Subcutaneous abdominal adipose tissue (tissue), 5 donors: ENCODE data around the gene ZNF777.
A peak's percentile ranks its signal among the peaks of the same experiment; 100 is the strongest.
"Not testable (repeated sequence)": the region's sequence is repeated elsewhere in the genome, so short reads cannot be mapped to it uniquely, and the experiment has no call there.

ENCODE experiments used
- H3K27ac ChIP-seq: one replicate; pipeline ENCODE4 v1.7.0; 2013; ENCODE audit warnings: low read depth, mild to moderate bottlenecking, inconsistent platforms, low read length, moderate library complexity
- H3K27me3 ChIP-seq, 5 donors: one replicate each; pipeline ENCODE4 v1.7.0; 2013; ENCODE audit warnings: low read length in 5 of 5, inconsistent platforms in 1 of 5; ENCODE audit not compliant: control insufficient read depth in 5 of 5, insufficient read depth in 4 of 5
- H3K36me3 ChIP-seq, 5 donors: one replicate each; pipeline ENCODE4 v1.7.0; 2013; ENCODE audit warnings: low read length in 5 of 5; ENCODE audit not compliant: control insufficient read depth in 5 of 5, insufficient read depth in 5 of 5
- H3K4me1 ChIP-seq, 5 donors: one replicate each; pipeline ENCODE4 v1.7.0; 2013; ENCODE audit warnings: low read length in 5 of 5, mild to moderate bottlenecking in 3 of 5, moderate library complexity in 1 of 5; ENCODE audit not compliant: control insufficient read depth in 5 of 5, insufficient read depth in 5 of 5
- H3K4me3 ChIP-seq, 5 donors: one replicate each; pipeline ENCODE4 v1.7.0; 2013; ENCODE audit warnings: low read length in 5 of 5, low read depth in 1 of 5
- H3K9ac ChIP-seq, 5 donors: one replicate each; pipeline ENCODE4 v1.7.0; 2013; ENCODE audit warnings: low read length in 5 of 5, mild to moderate bottlenecking in 4 of 5, moderate library complexity in 3 of 5
- H3K9me3 ChIP-seq, 5 donors: one replicate each; pipeline ENCODE4 v1.7.0; 2013; ENCODE audit warnings: low read length in 5 of 5; ENCODE audit not compliant: control insufficient read depth in 5 of 5
- donor health status: healthy.
- donor health status: healthy.
- donor health status: healthy.
- donor health status: healthy.
- donor health status: healthy.

ZNF777 gene

DNA sequence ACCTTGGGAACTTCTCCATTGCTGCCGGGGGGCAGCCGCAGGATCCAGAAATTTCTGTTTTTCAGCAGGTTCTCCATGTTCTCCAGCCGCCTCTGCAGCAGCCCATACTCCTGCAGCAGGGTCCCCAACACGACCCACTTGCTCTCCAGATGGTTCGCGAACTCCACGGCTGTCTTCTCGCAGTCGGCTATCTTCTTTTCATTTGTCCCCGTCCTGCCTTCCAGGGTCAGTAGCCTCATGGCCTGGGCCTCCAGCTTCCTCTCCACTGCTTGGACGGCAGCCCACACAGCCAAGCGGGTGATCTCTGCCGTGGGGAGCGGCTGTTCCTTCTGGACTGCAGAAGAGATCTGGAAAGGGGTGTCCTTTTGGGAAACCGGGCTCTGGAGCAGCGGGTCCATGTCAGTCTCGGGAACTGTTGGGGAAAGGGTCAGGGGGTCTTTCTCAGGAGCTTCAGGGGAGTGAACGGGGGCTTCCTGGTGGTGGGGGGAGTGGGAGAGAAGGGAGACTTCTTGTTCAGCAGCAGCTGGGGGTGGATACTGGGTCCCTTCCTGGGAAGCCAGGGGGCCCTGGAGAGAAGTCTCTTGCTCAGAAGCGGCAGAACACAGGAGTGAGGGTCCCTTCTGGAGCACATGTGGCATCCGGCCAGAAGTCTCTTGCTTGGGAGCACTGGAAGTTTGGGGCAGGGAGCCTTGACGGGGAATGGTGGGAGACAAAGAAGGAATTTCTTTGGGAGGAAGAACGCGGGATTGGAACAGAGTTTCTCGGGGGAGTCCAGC is 5.5 kb downstream of the ZNF777 start:
- peaks cover 7 to 48% (median 46%) of the 10 kb centered on the region in 5 donors for H3K36me3 ChIP-seq
- no peaks in the 10 kb centered on the region for H3K9me3 ChIP-seq
- H3K4me1 ChIP-seq = peaks cover 0 to 17% (median 13%) of the 10 kb centered on the region in 5 donors
- H3K4me3 ChIP-seq = no peak overlapping the region
- H3K9ac ChIP-seq = peak overlapping the region in 1 of 5 donors; percentile 24
- no peak overlapping the region for H3K27ac ChIP-seq
- no peaks in the 10 kb centered on the region for H3K27me3 ChIP-seq

DNA sequence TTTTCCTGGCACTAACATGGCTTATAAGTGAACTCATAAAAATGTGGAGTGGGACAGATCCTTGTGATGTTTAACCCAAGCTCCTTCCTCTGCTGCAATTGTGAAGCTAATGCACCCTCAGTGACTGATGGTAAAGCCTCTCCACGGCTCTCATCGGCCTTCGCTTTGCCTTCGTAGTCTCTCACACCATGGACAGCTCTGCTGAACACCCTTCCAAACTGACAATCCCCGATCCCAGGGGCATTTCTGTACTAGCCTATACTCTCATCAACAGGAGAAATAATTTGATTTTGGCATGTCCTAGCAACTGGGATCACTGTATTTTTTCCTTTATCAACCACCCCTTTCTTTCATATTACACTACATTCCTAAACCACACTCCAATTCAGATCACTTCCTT is 6.1 kb downstream of the ZNF777 start:
- Histone ChIP-seq H3K9me3 (no peaks in the 10 kb centered on the region), H3K9ac (no peak overlapping the region), H3K27me3 (no peaks in the 10 kb centered on the region), H3K36me3 (peaks cover 7 to 54% (median 52%) of the 10 kb centered on the region in 5 donors), H3K4me1 (peaks cover 0 to 17% (median 13%) of the 10 kb centered on the region in 5 donors), H3K4me3 (no peak overlapping the region), H3K27ac (no peak overlapping the region)

DNA sequence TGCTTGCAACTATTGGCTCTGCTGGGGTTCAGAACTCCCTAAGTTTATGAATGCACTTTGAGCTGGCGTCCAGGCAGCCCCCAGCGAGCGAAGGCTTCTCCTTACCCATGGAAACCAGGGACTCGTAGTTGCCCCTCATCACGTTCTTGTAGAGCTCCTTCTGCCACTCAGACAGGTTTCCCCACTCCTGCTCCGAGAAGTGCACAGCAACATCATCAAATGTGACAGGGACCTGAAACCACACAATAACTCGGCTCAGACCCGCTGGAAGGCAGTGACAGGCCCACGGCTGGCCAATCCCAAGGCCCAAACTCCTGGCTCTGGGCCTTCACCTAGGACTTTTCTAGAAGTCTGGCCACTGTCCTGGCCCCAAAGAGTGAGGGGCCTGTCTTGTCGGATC is 6.9 kb downstream of the ZNF777 start:
- Histone ChIP-seq H3K4me1 (peaks cover 0 to 10% (median 6%) of the 10 kb centered on the region in 5 donors), H3K36me3 (peaks cover 11 to 61% (median 59%) of the 10 kb centered on the region in 5 donors), H3K27ac (no peak overlapping the region), H3K9me3 (no peaks in the 10 kb centered on the region), H3K27me3 (no peaks in the 10 kb centered on the region), H3K9ac (no peak overlapping the region), H3K4me3 (no peak overlapping the region)

DNA sequence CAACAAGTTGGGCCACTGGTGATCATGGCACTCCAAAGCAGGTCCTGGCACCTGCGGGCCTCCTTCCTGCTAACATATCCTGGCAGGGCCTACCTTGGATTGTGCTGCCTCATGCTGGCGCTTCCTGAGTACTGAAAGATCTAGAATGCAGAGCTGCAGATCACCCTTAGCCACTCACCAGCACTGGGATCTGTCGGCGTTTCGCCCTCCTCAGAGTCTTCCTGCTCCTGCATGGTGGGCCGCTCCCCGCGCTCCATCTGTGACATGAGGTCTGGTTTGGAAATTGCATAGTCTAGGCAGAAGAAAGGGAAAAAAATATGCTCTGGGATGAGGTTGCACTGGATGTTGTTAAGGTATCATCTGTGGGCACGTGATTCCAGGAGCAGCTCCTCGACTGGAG is 10.0 kb downstream of the ZNF777 start:
- peaks cover 11 to 82% (median 74%) of the 10 kb centered on the region in 5 donors for H3K36me3 ChIP-seq
- no peaks in the 10 kb centered on the region for H3K9me3 ChIP-seq
- no peak overlapping the region for H3K27ac ChIP-seq
- H3K27me3 ChIP-seq = no peaks in the 10 kb centered on the region
- H3K4me3 ChIP-seq = no peak overlapping the region
- no peaks in the 10 kb centered on the region for H3K4me1 ChIP-seq
- H3K9ac ChIP-seq = no peak overlapping the region

DNA sequence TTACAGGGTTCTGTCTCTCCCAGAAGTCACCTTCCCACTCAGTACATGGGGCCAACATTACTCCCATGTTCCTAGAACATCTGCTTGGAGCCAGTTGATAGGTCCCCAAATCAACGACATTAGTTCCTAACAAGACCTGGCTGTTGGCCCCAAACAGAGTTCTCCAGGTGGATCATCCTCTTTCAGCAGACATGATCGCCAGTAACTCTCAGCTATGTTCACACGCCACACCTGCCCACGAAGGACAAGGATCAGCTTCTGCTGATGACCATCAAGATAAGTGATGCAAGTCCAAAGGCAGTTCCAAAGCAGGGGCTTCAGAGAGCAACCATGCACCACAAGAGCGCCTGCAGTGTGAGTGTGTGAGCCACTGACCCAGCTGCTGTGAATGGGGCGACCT is 11.0 kb downstream of the ZNF777 start:
- Histone ChIP-seq H3K27ac (no peak overlapping the region), H3K4me3 (no peak overlapping the region), H3K27me3 (no peaks in the 10 kb centered on the region), H3K9ac (no peak overlapping the region), H3K36me3 (peaks cover 11 to 80% (median 72%) of the 10 kb centered on the region in 5 donors), H3K9me3 (no peaks in the 10 kb centered on the region), H3K4me1 (no peaks in the 10 kb centered on the region)

DNA sequence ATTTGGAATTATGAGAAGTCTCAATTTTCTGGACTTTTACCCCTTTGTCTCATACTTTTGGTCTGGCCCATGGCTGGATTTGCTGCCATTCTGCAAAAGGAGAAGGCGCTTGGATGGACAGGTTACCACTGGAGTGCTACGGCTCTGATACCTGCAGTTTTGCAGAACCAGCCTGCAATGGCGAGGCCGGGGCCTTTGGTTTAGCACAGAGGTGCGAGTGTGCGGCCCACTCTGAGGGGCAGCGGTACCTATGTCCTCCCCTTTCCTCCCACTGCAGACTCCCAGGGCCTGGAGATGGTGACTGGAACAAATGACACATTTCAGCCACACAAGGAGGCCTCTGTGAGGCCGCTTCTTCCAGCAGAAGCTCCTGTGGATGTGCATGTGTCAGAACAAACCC is 11.9 kb downstream of the ZNF777 start:
- H3K4me3 ChIP-seq = no peak overlapping the region
- no peaks in the 10 kb centered on the region for H3K27me3 ChIP-seq
- no peaks in the 10 kb centered on the region for H3K4me1 ChIP-seq
- H3K36me3 ChIP-seq = peaks cover 16 to 75% (median 67%) of the 10 kb centered on the region in 5 donors
- H3K27ac ChIP-seq = no peak overlapping the region
- no peaks in the 10 kb centered on the region for H3K9me3 ChIP-seq
- H3K9ac ChIP-seq = no peak overlapping the region

DNA sequence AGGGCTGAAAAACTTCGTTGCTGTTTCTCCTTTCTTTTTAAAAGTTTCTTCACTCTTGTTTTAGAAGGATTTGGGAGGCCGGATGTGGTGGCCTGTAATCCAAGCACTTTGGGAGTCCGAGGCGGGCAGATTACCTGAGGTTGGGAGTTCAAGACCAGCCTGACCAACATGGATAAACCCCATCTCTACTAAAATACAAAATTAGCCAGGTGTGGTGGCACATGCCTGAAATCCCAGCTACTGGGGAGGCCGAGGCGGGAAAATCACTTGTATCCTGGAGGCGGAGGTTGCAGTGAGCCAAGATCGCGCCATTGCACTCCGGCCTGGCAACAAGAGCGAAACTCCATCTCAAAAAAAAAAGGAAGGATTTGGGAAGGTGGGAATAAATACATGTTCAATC is 14.8 kb downstream of the ZNF777 start:
- H3K27ac ChIP-seq = not testable (repeated sequence)
- H3K36me3 ChIP-seq = peaks cover 11 to 62% (median 55%) of the 10 kb centered on the region in 5 donors

DNA sequence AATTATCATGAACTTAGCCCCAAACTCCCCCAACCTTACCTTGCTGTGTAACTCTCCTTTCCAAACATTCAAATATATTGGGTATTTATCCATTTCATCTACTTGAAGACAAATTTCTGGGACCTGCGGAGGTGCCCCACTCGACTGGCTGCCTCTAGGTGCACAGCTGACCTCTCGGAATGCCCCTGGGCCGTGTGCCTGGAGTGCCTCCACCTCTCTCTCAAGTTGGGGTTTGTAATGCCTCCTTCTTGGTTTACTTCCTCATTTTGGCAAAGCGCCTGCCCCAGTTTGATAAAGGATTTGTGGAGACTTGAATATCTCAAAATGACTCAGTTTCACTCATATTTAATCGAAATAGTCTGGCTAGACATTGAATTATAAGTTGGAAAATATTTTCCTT is 16.6 kb downstream of the ZNF777 start:
- no peak overlapping the region for H3K4me3 ChIP-seq
- H3K9me3 ChIP-seq = no peaks in the 10 kb centered on the region
- peaks cover 0 to 5% (median 0%) of the 10 kb centered on the region in 5 donors for H3K4me1 ChIP-seq
- no peak overlapping the region for H3K9ac ChIP-seq
- H3K27me3 ChIP-seq = no peaks in the 10 kb centered on the region
- peaks cover 7 to 48% (median 40%) of the 10 kb centered on the region in 5 donors for H3K36me3 ChIP-seq
- H3K27ac ChIP-seq = no peak overlapping the region

More for the DNA sequence above, 14.8 kb downstream of the ZNF777 start:
- H3K4me1 ChIP-seq, H3K4me3 ChIP-seq, H3K27me3 ChIP-seq, H3K9ac ChIP-seq, H3K9me3 ChIP-seq: not testable (repeated sequence)

DNA sequence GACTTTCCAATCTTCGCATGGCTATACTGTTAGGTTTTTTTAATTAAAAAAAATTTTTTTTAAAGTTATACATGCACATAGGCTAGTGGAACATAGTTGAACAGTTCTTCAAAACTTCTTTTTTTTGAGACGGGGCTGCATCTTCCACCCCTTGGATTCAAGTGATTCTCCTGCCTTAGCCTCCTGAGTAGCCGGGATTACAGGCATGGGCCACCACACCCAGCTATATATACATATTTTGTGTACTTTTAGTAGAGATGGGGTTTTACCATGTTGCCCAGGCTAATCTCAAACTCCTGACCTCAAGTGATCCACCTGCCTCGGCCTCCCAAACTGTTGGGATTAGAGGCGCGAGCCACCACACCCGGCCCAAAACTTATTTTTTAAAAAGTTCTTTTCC is 17.3 kb downstream of the ZNF777 start:
- Histone ChIP-seq H3K27me3 (no peaks in the 10 kb centered on the region), H3K9ac (no peak overlapping the region), H3K9me3 (no peaks in the 10 kb centered on the region), H3K27ac (no peak overlapping the region), H3K4me1 (peaks cover 0 to 5% (median 0%) of the 10 kb centered on the region in 5 donors), H3K36me3 (peaks cover 7 to 40% (median 33%) of the 10 kb centered on the region in 5 donors), H3K4me3 (no peak overlapping the region)

DNA sequence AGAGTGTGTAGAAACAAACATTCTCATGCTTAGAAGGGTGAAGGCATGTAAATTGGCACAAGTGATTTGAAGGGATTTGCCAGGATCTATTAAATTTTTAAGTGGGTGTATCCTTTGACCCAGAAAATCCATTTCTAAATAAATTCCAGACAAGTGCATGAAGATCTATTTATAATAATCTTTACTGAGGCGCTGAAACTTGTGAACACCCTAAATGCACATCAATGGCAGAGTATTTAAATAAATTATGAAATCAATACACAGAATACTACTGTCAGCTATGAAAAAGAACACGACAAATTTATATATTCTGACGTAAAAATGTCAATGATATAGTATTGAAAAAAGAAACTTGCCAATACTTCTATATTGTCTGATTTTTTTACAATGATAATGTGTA is 17.9 kb downstream of the ZNF777 start:
- no peak overlapping the region for H3K9ac ChIP-seq
- H3K4me3 ChIP-seq = no peak overlapping the region
- peaks cover 0 to 5% (median 0%) of the 10 kb centered on the region in 5 donors for H3K4me1 ChIP-seq
- no peaks in the 10 kb centered on the region for H3K27me3 ChIP-seq
- no peak overlapping the region for H3K27ac ChIP-seq
- peaks cover 7 to 37% (median 32%) of the 10 kb centered on the region in 5 donors for H3K36me3 ChIP-seq
- H3K9me3 ChIP-seq = no peaks in the 10 kb centered on the region
